ENCODE measurements around the gene KLF4.

Gene KLF4

GRCh38 chr9:107487521-107488374 is 1.8 kb downstream of the KLF4 start:
- DNase-seq = no peak

- DNase-seq = no peak
These were observed 2.7 kb downstream of the KLF4 start for GRCh38 chr9:107486674-107487520.

GRCh38 chr9:107485458-107486043 is 4.0 kb downstream of the KLF4 start:
- no peak for DNase-seq

GRCh38 chr9:107484117-107484723 is 5.3 kb downstream of the KLF4 start:
- peak; percentile 20 for DNase-seq

GRCh38 chr9:107483666-107484065 is 5.9 kb downstream of the KLF4 start:
- DNase-seq = no peak

- DNase-seq = no peak
These were observed 8.5 kb downstream of the KLF4 start for GRCh38 chr9:107481035-107481434.

- DNase-seq = no peak
These were observed 9.2 kb downstream of the KLF4 start for GRCh38 chr9:107480386-107480789.

GRCh38 chr9:107478805-107479204 is 10.8 kb downstream of the KLF4 start:
- no peak for DNase-seq

GRCh38 chr9:107474124-107474523 is 15.4 kb downstream of the KLF4 start:
- no peak for DNase-seq

GRCh38 chr9:107472581-107473340 is 16.8 kb downstream of the KLF4 start:
- no peak for DNase-seq

- no peak for DNase-seq
These were observed 18.0 kb downstream of the KLF4 start for GRCh38 chr9:107471552-107471951.

- DNase-seq = no peak
These were observed 22.2 kb downstream of the KLF4 start for GRCh38 chr9:107467416-107467815.

GRCh38 chr9:107466826-107467225 is 22.7 kb downstream of the KLF4 start:
- DNase-seq = no peak

- peak; percentile 22 for DNase-seq
These were observed 23.8 kb downstream of the KLF4 start for GRCh38 chr9:107465467-107466451.

- DNase-seq = no peak
These were observed 25.1 kb downstream of the KLF4 start for GRCh38 chr9:107464516-107464915.

GRCh38 chr9:107462691-107463090 is 26.9 kb downstream of the KLF4 start:
- DNase-seq = no peak

- DNase-seq = no peak
These were observed 29.2 kb downstream of the KLF4 start for GRCh38 chr9:107460153-107461023.

- no peak for DNase-seq
These were observed 34.0 kb downstream of the KLF4 start for GRCh38 chr9:107455425-107456135.

GRCh38 chr9:107453479-107453878 is 36.1 kb downstream of the KLF4 start:
- DNase-seq = no peak

All from CD4-positive, alpha-beta T cell treated with Interleukin-10 for 1 hour (primary cell).